Measurements from ENCODE around the gene DGUOK.
A peak's percentile ranks its signal among the peaks of the same experiment; 100 is the strongest.
"Not testable (repeated sequence)": the region's sequence is repeated elsewhere in the genome, so short reads cannot be mapped to it uniquely, and the experiment has no call there.

The DGUOK gene

GRCh38 chr2:73926493-73927327 is at the start of gene DGUOK:
Gene DGUOK (plus strand): TSS chr2:73926880. CDS start chr2:73926911, 31 bp downstream.
- peak; percentile 99 for DNase-seq

GRCh38 chr2:73877071-73877802 is 49.4 kb upstream of the DGUOK start:
- peak; percentile 5 for DNase-seq

GRCh38 chr2:73877984-73878383 is 48.7 kb upstream of the DGUOK start:
- DNase-seq: not testable (repeated sequence)

GRCh38 chr2:73885406-73885805 is 41.3 kb upstream of the DGUOK start:
- DNase-seq: no peak

DNA sequence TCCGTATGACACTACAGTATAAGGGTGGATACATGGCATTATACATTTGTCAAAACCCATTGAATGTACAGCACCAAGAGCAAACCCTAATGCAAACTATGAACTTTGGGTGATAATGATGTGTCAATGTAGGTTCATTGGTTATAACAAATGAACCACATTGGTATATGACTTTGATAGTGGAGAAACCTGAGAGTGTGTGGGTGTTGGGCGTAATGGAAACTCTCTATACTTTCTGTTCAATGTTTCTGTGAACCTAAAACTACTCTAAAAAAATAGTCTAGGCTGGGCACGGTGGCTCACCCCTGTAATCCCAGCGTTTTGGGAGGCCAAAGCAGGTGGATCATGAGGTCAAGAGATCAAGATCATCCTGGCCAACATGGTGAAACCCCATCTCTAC is 40.3 kb upstream of the DGUOK start:
- peak; percentile 23 for DNase-seq

DNA sequence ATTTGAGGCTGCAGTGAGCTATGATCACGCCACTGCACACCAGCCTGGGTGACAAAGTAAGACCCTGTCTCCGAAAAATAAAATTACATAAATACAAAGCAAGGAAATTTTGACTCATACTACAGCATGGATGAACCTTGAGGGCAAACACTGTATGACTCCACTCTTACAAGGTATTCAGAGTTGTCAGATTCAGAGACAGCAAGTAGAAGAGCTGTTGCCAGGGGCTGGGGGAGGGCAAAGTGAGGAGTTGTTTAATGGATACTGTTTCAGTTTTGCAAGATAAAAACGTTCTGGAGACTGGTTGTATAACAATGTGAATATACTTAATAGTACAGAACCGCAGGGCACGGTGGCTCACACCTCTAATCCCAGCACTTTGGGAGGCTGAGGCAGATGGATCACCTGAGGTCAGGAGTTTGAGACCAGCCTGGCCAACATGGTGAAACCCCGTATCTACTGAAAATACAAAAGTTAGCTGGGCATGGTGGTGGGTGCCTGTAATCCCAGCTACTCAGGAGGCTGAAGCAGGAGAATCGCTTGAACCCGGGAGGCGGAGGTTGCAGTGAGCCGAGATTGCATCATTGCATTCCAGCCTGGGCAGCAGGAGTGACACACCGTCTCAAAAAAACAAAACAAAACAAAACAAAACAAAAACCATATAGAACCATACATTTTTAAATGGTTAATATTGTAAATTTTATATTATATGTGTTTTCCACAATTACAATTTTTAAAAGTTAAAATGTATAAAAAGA is 38.9 kb upstream of the DGUOK start:
- not testable (repeated sequence) for DNase-seq

DNA sequence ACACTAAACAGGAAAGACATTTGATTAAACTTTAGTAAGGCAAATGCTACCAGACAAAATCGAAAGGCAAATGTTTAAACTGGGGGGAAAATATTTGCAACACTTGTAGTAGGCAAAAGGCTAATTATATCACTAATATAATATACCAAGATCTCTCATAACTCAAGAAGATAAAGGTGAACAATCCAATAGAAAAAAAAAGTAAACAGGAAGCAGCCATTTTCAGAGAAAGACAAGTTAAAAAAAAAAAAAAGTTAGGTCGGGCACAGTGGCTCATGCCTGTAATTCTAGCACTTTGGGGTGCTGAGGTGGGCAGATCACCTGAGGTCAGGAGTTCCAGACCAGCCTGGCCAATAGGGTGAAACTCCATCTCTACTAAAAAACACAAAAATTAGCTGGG is 38.3 kb upstream of the DGUOK start:
- no peak for DNase-seq

DNA sequence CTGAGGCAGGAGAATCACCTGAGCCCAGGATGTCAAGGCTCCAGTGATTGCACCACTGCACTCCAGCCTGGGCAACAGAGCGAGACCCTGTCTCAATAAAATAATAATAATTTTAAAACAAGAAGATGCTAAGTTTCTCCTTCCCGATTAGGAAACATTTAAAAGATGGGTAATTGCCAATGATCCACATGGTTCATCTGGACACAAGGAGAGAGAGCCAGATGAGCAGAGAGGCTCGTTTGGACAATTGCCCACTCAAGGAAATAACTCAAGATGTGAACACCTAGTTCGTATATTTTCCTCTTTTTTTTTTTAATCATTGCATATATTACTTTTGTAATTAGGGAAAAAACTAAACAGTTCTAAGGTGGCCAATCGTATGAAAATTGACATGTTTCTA is 37.5 kb upstream of the DGUOK start:
- no peak for DNase-seq

DNA sequence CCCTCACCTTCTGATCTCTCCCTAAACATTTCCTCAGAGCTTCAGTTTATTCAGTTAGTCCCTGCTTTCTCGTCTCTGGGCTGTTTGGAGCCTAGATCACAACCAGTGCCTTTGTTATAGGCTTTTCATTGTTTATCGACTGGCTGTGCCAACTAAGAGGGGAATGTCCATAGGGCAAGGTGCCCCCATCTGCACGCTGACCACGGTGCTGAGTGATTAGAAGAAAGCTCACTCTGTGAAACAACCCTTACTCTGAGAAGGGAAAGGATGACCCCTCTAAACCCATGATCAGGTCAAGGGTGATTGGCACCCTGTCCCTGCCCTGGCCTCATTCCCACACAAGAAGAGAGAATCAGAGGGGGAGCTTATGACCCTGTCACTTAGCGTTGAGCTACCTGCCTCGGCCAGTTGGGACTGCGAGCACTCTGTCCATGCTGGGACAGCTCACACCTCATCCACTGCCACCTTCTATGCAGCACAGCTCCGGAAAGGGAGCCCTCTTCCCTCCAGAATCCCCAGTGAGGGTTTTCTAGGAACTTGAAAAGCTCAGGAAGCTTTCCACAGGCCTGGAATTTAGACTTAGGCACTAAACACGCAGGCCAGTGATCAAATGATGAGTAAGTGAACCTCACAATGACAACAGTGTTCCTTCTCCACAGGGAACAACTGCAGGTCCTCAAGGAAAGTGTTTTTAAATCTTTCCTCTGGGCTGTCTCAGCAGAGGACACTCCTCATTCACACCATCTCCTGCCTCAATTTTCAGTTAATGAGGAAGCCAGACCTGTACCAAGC is 36.2 kb upstream of the DGUOK start:
- DNase-seq: no peak

GRCh38 chr2:73891276-73891901 is 35.3 kb upstream of the DGUOK start:
- DNase-seq: no peak

DNA sequence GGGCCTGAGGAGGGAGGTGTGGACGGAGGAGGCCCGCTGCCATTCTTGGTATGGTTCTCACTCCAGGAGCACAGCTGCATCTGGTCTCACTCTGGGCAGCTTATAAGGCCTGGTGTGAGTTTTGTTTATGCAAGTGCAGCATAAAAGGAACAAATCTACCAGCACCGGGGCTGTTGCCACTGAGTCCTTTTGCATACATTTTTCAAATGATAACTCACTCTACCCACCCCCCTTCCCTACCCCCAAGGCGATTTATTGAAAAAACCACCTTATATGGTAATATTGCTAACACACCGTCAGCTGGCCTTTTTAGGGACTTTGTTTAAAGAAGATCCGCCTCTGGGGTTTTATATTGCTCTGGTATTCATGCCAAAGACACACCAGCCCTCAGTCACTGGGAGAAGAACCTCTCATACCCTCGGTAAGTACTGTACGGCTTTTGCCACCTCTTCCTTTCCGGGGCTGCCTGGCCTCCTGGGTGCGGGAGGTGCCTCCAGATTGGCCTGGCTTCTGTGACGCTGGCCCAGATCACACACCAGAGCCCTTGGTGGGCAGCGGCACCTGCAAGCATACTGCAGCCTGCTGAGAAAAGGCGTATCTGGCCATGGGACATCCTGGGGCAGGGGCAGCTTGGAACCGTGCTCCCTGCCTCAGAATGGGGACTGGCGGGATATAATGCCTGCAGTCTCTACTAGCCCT is 33.9 kb upstream of the DGUOK start, which contains the start of gene ACTG2:
Gene ACTG2, plus strand, starts transcription at position 378 of the 699 bp plus-strand sequence. CDS start 8,304 bp downstream, outside the sequence.
- DNase-seq: no peak

DNA sequence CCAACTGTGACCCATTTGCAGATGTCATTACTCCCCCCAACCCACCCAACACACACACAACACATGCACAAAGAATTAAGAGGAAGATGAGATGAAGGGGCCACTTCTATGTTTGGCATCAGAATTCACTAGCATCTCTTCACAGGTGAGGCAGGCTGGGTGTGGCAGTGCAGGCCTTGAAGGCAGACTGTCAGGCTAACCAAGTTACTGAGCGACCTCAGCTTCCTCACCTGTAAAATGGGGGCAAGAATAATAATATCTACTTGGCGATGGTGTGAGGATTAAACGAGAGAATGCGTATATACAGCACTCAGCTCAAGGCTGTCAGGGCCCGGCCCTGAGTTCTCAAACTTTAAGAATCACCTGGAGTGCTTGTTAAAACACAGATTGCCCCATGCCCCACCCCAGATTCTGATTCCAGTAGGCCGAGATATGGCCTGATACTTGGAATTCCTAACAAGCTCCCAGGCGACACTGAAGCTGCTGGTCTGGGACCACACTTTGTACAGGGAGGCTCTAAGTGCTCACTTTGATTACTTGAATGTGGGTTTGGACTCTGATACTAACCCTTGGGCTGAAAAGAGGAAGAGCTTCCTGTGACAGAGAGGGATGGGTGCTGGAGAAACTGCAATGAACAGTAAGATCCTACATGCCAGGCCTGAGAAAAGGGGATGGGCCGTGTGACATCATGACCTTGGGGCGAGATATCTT is 32.8 kb upstream of the DGUOK start:
- DNase-seq: no peak

DNA sequence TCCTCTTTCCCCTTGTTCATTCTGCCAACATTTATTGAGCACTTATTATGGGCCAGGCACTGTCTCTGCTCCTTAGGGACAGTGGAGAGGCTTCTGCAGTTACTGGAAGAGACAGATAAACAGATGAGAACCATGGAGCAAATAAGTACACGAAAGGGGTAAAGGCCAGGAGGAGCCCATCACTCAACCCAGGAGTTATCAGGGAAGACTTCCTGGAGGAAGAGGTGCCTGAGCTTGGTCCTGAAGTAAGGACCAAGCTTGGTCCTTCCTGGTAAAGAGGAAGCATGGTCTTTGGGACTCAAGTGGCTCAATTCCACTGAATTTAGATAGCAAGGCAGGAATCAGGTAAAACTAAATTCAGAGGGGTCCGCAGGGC is 32.2 kb upstream of the DGUOK start:
- DNase-seq: no peak

DNA sequence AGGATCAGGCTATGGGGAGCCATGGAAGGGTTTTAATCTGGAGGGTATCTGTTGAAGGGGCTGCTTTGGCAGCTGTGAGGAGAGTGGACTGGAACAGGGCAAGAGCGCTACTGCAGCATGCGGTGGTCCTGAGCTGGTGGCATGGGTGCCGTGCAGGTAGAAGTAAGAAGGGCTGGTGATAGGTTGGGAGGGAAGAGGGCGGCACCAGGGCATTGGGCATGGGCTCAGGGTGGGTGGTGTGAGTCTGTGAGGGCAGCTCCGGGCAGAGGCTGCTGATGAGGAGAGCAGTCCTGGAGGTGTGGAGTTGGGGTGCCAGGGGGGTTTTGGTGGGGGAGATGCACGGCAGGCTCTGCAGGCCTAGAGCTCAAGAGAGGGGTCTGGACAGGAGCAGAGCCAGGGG is 31.8 kb upstream of the DGUOK start:
- no peak for DNase-seq

- peak; percentile 65 for DNase-seq
These were observed 31.2 kb upstream of the DGUOK start for GRCh38 chr2:73895473-73895872.

GRCh38 chr2:73896362-73897239 is 30.1 kb upstream of the DGUOK start:
- DNase-seq: peak; percentile 72

- DNase-seq: no peak
These were observed 29.5 kb upstream of the DGUOK start for GRCh38 chr2:73897240-73897583.

- DNase-seq: no peak
These were observed 28.7 kb upstream of the DGUOK start for GRCh38 chr2:73897934-73898333.

- no peak for DNase-seq
These were observed 26.8 kb upstream of the DGUOK start for GRCh38 chr2:73899801-73900336.
